ENCODE measurements around the gene TTC23. TPM values are rescaled to one million over a fixed set of nuclear protein-coding genes. Genes with fewer than 3 reads are reported as not detected.

Gene TTC23
- total RNA-seq, 2 donors from 2014 or later: 14.1 to 19.3 TPM

- no peaks in the 10 kb centered on the region for H3K36me3 ChIP-seq
- DNase-seq: no peak
- H3K4me3 ChIP-seq: no peak overlapping the region
- no peaks in the 10 kb centered on the region for H3K4me1 ChIP-seq
- H3K9ac ChIP-seq (ENCODE audit: low read depth in 2 of 2, low read length in 2 of 2): no peak overlapping the region
- H3K9me3 ChIP-seq: no peaks in the 10 kb centered on the region
- H3K27ac ChIP-seq: no peak overlapping the region
- no peak for TF ChIP-seq CTCF (IDR thresholded peaks at IDR 0.05)
- intact Hi-C loops (cut with DNase I): no loop called here
- no peaks in the 10 kb centered on the region for H3K27me3 ChIP-seq
These were observed 33.2 kb upstream of the TTC23 start for GRCh38 chr15:99282586-99282985.

- no peak overlapping the region for H3K9ac ChIP-seq (ENCODE audit: low read depth in 2 of 2, low read length in 2 of 2)
- DNase-seq: no peak
- no peak for TF ChIP-seq CTCF (IDR thresholded peaks at IDR 0.05)
- H3K9me3 ChIP-seq: no peaks in the 10 kb centered on the region
- intact Hi-C loops (cut with DNase I): no loop called here
- H3K4me3 ChIP-seq: no peak overlapping the region
- H3K27me3 ChIP-seq: no peaks in the 10 kb centered on the region
- no peaks in the 10 kb centered on the region for H3K36me3 ChIP-seq
- H3K4me1 ChIP-seq: no peaks in the 10 kb centered on the region
- H3K27ac ChIP-seq: no peak overlapping the region
These were observed 32.7 kb upstream of the TTC23 start for GRCh38 chr15:99282121-99282520.

GRCh38 chr15:99279827-99280226 is 30.4 kb upstream of the TTC23 start:
- Histone ChIP-seq H3K27me3 (no peaks in the 10 kb centered on the region), H3K4me3 (no peak overlapping the region), H3K9me3 (no peaks in the 10 kb centered on the region), H3K36me3 (no peaks in the 10 kb centered on the region), H3K9ac (ENCODE audit: low read depth in 2 of 2, low read length in 2 of 2) (no peak overlapping the region), H3K4me1 (no peaks in the 10 kb centered on the region), H3K27ac (no peak overlapping the region)
- no peak for DNase-seq
- TF ChIP-seq CTCF (IDR thresholded peaks at IDR 0.05): no peak
- intact Hi-C loops (cut with DNase I): loop anchor here (2.0 kb wide), 1 partner anchor 473 kb away; no protein-coding TSS in a partner anchor

GRCh38 chr15:99279290-99279689 is 29.9 kb upstream of the TTC23 start:
- H3K9me3 ChIP-seq: no peaks in the 10 kb centered on the region
- H3K4me1 ChIP-seq: no peaks in the 10 kb centered on the region
- H3K27ac ChIP-seq: no peak overlapping the region
- no peak for DNase-seq
- no peak overlapping the region for H3K9ac ChIP-seq (ENCODE audit: low read depth in 2 of 2, low read length in 2 of 2)
- intact Hi-C loops (cut with DNase I): loop anchor here (2.0 kb wide), 1 partner anchor 474 kb away; no protein-coding TSS in a partner anchor
- TF ChIP-seq CTCF (IDR thresholded peaks at IDR 0.05): no peak
- no peaks in the 10 kb centered on the region for H3K36me3 ChIP-seq
- no peaks in the 10 kb centered on the region for H3K27me3 ChIP-seq
- H3K4me3 ChIP-seq: no peak overlapping the region

- no peak for DNase-seq
- intact Hi-C loops (cut with DNase I): no loop called here
- no peak overlapping the region for H3K9ac ChIP-seq (ENCODE audit: low read depth in 2 of 2, low read length in 2 of 2)
These were observed 26.2 kb upstream of the TTC23 start for GRCh38 chr15:99275525-99276128.

More at GRCh38 chr15:99275525-99276128, 26.2 kb upstream of the TTC23 start:
- Histone ChIP-seq H3K27me3 (no peaks in the 10 kb centered on the region), H3K36me3 (no peaks in the 10 kb centered on the region), H3K4me1 (no peaks in the 10 kb centered on the region), H3K4me3 (no peak overlapping the region), H3K27ac (no peak overlapping the region), H3K9me3 (no peaks in the 10 kb centered on the region)
- TF ChIP-seq CTCF (IDR thresholded peaks at IDR 0.05): no peak

Measured in colonic mucosa (tissue), 4 donors.